HG03135 (cell line): ENCODE data around the gene GATAD2A.
A peak's percentile ranks its signal among the peaks of the same experiment; 100 is the strongest.

ENCODE experiments used
- ATAC-seq: cut with Tn5 transposase; IDR thresholded peaks from one replicate; pipeline ENCODE4 v1.9.1; 2021; ENCODE audit warnings: mild to moderate bottlenecking, moderate library complexity; ENCODE audit not compliant: unreplicated experiment

GATAD2A gene

GRCh38 chr19:19504754-19505668 lies 99.5 kb downstream of the GATAD2A start:
- no peak for ATAC-seq

- ATAC-seq = no peak
These were observed 100.3 kb downstream of the GATAD2A start for GRCh38 chr19:19505669-19506326.

GRCh38 chr19:19506592-19506991 lies 101.1 kb downstream of the GATAD2A start:
- ATAC-seq = no peak

- ATAC-seq = no peak
These were observed 101.9 kb downstream of the GATAD2A start for GRCh38 chr19:19507354-19507753.

GRCh38 chr19:19508217-19508616 lies 102.7 kb downstream of the GATAD2A start:
- no peak for ATAC-seq

GRCh38 chr19:19510432-19510831 lies 105.0 kb downstream of the GATAD2A start:
- no peak for ATAC-seq

- no peak for ATAC-seq
These were observed 108.2 kb downstream of the GATAD2A start for GRCh38 chr19:19513682-19514081.

GRCh38 chr19:19514215-19514657 lies 108.8 kb downstream of the GATAD2A start:
- ATAC-seq = no peak

GRCh38 chr19:19514881-19515641 lies 109.6 kb downstream of the GATAD2A start, which contains the start of gene TSSK6:
Gene TSSK6, minus strand, starts transcription at chr19:19515548. Its CDS starts 121 bp downstream, at chr19:19515427.
- ATAC-seq = no peak

GRCh38 chr19:19515642-19516519 lies 110.4 kb downstream of the GATAD2A start, which contains the start of gene NDUFA13:
Gene NDUFA13, plus strand, starts transcription at chr19:19516225. Its CDS starts 14 bp downstream, at chr19:19516239.
- ATAC-seq = peak; percentile 84

GRCh38 chr19:19517235-19517619 lies 111.8 kb downstream of the GATAD2A start:
- no peak for ATAC-seq

- ATAC-seq = no peak
These were observed 115.5 kb downstream of the GATAD2A start for GRCh38 chr19:19520989-19521388.

- ATAC-seq = no peak
These were observed 117.7 kb downstream of the GATAD2A start for GRCh38 chr19:19523177-19523576.

- ATAC-seq = no peak
These were observed 118.6 kb downstream of the GATAD2A start for GRCh38 chr19:19524053-19524452.

GRCh38 chr19:19525611-19526380 lies 120.3 kb downstream of the GATAD2A start:
- no peak for ATAC-seq

- ATAC-seq = no peak
These were observed 121.3 kb downstream of the GATAD2A start for GRCh38 chr19:19526581-19527370.

GRCh38 chr19:19527371-19527656 lies 121.8 kb downstream of the GATAD2A start:
- no peak for ATAC-seq

- no peak for ATAC-seq
These were observed 122.5 kb downstream of the GATAD2A start for GRCh38 chr19:19527674-19528625.
